ENCODE measurements around the gene PKLR.
"Not testable (repeated sequence)": the region's sequence is repeated elsewhere in the genome, so short reads cannot be mapped to it uniquely, and the experiment has no call there.

Gene PKLR

GRCh38 chr1:155301342-155301841 is at the start of gene PKLR:
PKLR (minus strand) TSS chr1:155301438; CDS start chr1:155301395, 43 bp downstream.
- no peaks in the 10 kb centered on the region for H3K27me3 ChIP-seq (replicated peaks; ENCODE audit: control insufficient read depth, insufficient read depth, low read length)
- no peaks in the 10 kb centered on the region for H3K36me3 ChIP-seq (ENCODE audit: control insufficient read depth, insufficient read depth, low read length)
- no peak for DNase-seq (ENCODE audit: extremely low read depth, insufficient read length)
- TF ChIP-seq, protein P1, sequence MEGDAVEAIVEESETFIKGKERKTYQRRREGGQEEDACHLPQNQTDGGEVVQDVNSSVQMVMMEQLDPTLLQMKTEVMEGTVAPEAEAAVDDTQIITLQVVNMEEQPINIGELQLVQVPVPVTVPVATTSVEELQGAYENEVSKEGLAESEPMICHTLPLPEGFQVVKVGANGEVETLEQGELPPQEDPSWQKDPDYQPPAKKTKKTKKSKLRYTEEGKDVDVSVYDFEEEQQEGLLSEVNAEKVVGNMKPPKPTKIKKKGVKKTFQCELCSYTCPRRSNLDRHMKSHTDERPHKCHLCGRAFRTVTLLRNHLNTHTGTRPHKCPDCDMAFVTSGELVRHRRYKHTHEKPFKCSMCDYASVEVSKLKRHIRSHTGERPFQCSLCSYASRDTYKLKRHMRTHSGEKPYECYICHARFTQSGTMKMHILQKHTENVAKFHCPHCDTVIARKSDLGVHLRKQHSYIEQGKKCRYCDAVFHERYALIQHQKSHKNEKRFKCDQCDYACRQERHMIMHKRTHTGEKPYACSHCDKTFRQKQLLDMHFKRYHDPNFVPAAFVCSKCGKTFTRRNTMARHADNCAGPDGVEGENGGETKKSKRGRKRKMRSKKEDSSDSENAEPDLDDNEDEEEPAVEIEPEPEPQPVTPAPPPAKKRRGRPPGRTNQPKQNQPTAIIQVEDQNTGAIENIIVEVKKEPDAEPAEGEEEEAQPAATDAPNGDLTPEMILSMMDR (IDR thresholded peaks at IDR 0.05; ENCODE audit: insufficient read depth, low read length, poor library complexity, severe bottlenecking) = no peak
- no peak within 1 kb of the TSS for H3K4me3 ChIP-seq (replicated peaks; ENCODE audit: low read depth, low read length)

DNA sequence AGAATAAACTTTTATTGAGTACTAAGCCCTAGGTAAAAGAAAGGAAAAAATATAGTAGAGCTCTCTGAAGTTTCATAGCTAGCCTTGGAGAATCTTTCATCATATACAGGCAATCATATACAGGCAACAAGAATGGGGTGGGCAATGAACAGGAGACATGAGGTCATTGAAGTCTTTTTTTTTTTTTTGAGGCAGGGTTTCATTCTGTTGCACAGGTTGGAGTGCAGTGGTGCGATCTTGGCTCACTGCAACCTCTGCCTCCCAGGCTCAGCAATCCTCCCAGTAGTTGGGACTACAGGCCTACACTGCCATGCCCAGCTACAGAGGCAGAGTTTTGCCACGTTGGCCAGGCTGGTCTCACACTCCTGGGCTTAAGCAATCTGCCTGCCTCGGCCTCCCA is 41.6 kb upstream of the PKLR start:
- Histone ChIP-seq H3K4me3 (replicated peaks; ENCODE audit: low read depth, low read length) (no peak overlapping the region), H3K27me3 (replicated peaks; ENCODE audit: control insufficient read depth, insufficient read depth, low read length) (no peaks in the 10 kb centered on the region), H3K36me3 (ENCODE audit: control insufficient read depth, insufficient read depth, low read length) (peaks cover 24% of the 10 kb centered on the region)
- no peak for DNase-seq (ENCODE audit: extremely low read depth, insufficient read length)
- TF ChIP-seq, protein P1 (IDR thresholded peaks at IDR 0.05; ENCODE audit: insufficient read depth, low read length, poor library complexity, severe bottlenecking) = no peak

GRCh38 chr1:155339515-155340097 is 38.4 kb upstream of the PKLR start:
- TF ChIP-seq, protein P1 (IDR thresholded peaks at IDR 0.05; ENCODE audit: insufficient read depth, low read length, poor library complexity, severe bottlenecking) = no peak
- no peak for DNase-seq (ENCODE audit: extremely low read depth, insufficient read length)
- H3K27me3 ChIP-seq (replicated peaks; ENCODE audit: control insufficient read depth, insufficient read depth, low read length) = no peaks in the 10 kb centered on the region
- peaks cover 26% of the 10 kb centered on the region for H3K36me3 ChIP-seq (ENCODE audit: control insufficient read depth, insufficient read depth, low read length)
- no peak overlapping the region for H3K4me3 ChIP-seq (replicated peaks; ENCODE audit: low read depth, low read length)

- no peak for DNase-seq (ENCODE audit: extremely low read depth, insufficient read length)
- TF ChIP-seq, protein P1 (IDR thresholded peaks at IDR 0.05; ENCODE audit: insufficient read depth, low read length, poor library complexity, severe bottlenecking) = no peak
- Histone ChIP-seq H3K36me3 (ENCODE audit: control insufficient read depth, insufficient read depth, low read length) (peaks cover 23% of the 10 kb centered on the region), H3K4me3 (replicated peaks; ENCODE audit: low read depth, low read length) (no peak overlapping the region), H3K27me3 (replicated peaks; ENCODE audit: control insufficient read depth, insufficient read depth, low read length) (no peaks in the 10 kb centered on the region)
Observed at GRCh38 chr1:155334962-155335361, 33.7 kb upstream of the PKLR start.

GRCh38 chr1:155329980-155330598 is 28.9 kb upstream of the PKLR start:
- Histone ChIP-seq H3K36me3 (ENCODE audit: control insufficient read depth, insufficient read depth, low read length) (peaks cover 13% of the 10 kb centered on the region), H3K4me3 (replicated peaks; ENCODE audit: low read depth, low read length) (no peak overlapping the region), H3K27me3 (replicated peaks; ENCODE audit: control insufficient read depth, insufficient read depth, low read length) (no peaks in the 10 kb centered on the region)
- TF ChIP-seq, protein P1 (IDR thresholded peaks at IDR 0.05; ENCODE audit: insufficient read depth, low read length, poor library complexity, severe bottlenecking) = no peak
- no peak for DNase-seq (ENCODE audit: extremely low read depth, insufficient read length)

- not testable (repeated sequence) for H3K27me3 ChIP-seq (replicated peaks; ENCODE audit: control insufficient read depth, insufficient read depth, low read length); DNase-seq (ENCODE audit: extremely low read depth, insufficient read length)
Observed at GRCh38 chr1:155328856-155329255, 27.6 kb upstream of the PKLR start.

More at GRCh38 chr1:155328856-155329255, 27.6 kb upstream of the PKLR start:
- not testable (repeated sequence) for H3K36me3 ChIP-seq (ENCODE audit: control insufficient read depth, insufficient read depth, low read length); H3K4me3 ChIP-seq (replicated peaks; ENCODE audit: low read depth, low read length)
